C4-2B (cell line): ENCODE data around the gene THRB.

Source experiments
- CTCF ChIP-seq: fragments of 450-650 bp; conservative IDR thresholded peaks from 2 replicates; pipeline ENCODE4 v1.5.1; 2017; ENCODE audit warnings: mild to moderate bottlenecking
- ZFX ChIP-seq: fragments of 450-650 bp; IDR thresholded peaks from 2 replicates; pipeline ENCODE4 v1.6.1; 2017

DNA sequence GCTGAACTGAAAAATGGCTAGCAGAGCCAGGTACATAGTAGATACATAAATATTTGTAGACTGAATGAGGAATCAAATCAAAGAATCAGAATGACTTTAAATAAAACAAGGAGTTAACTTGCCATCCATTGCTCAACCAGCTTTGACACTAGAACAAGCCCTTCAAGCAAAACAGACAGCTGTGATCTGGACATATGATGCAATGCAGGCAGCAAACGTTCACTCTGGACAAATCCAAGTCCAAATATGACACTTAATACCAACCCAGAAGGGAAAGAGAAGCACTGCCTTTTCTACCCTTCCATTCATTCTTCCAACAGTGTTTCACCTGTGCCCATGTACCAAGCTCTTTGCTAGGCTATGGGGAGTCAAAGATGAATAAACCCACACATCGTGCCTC lies 4.5 kb downstream of the THRB start:
- TF ChIP-seq CTCF (no peak), ZFX (no peak)
